HepG2 (cell line): ENCODE measurements around the gene NKX1-2. TPM values are rescaled to one million over a fixed set of nuclear protein-coding genes. Genes with fewer than 3 reads are reported as not detected.

Source experiments
- ATAC-seq: fragments of 200-7000 bp; cut with Tn5 transposase; 3 replicates; pipeline ENCODE4 v1.9.1; 2020; ENCODE audit warnings: mild to moderate bottlenecking, moderate library complexity
- BruUV-seq: library from RNA; stranded (reverse); fragments of 400-500 nt; replicated peaks from 2 replicates; lab custom pipeline; 2021; lab: Mats Ljungman, UMichigan
- CTCF ChIA-PET: fragments of 300-600 bp; formaldehyde crosslinking; extraction: SDS; loops from one replicate; lab custom pipeline; 2021; ENCODE audit warnings: low total read pairs, inconsistent platforms, low intra/inter-chr PET ratio; lab: Yijun Ruan, JAX
- POLR2A ChIA-PET: fragments of 350-600 bp; sonication (Branson Sonifier 250); formaldehyde crosslinking; loops from one replicate; lab custom pipeline; 2020; ENCODE audit warnings: antibody characterized with exemption, inconsistent platforms; lab: Yijun Ruan, JAX
- DNase-seq: peaks from one replicate; pipeline ENCODE4 v3.0.0-alpha.2; 2015; ENCODE audit warnings: low spot score
- FAIRE-seq: peaks from 3 replicates; lab custom pipeline; 2011; peaks lifted over from hg19 to GRCh38; lab: Jason Lieb, UNC
- H2AFZ ChIP-seq: one replicate; pipeline ENCODE4 v1.6.1; 2011; ENCODE audit warnings: low read length, inconsistent platforms
- H3K27ac ChIP-seq: fragments of 300-600 bp; 3 replicates; pipeline ENCODE4 v1.8.0; 2011; ENCODE audit warnings: mixed run types, mild to moderate bottlenecking, mixed read lengths, low read length, inconsistent platforms; ENCODE audit not compliant: insufficient read depth; ENCODE audit errors: extremely low read length
- H3K27me3 ChIP-seq, 2 experiments: fragments of 200-600 bp in 1 of 2; 2 replicates in 1 of 2; 3 replicates in 1 of 2; pipeline versions ENCODE4 v1.6.0 to v1.8.0; 2011; ENCODE audit warnings: low read length in 2 of 2, mild to moderate bottlenecking in 2 of 2, moderate library complexity in 2 of 2, inconsistent platforms in 1 of 2; ENCODE audit not compliant: insufficient read depth in 2 of 2, control insufficient read depth in 1 of 2
- H3K36me3 ChIP-seq, 2 experiments: fragments of 200-600 bp in 1 of 2; replicated peaks in 1 of 2; 2 replicates in 1 of 2; 3 replicates in 1 of 2; pipeline versions ENCODE4 v1.5.1 to v1.8.0; 2011; ENCODE audit warnings: low read length in 2 of 2, inconsistent platforms in 1 of 2; ENCODE audit not compliant: insufficient read depth in 2 of 2, control insufficient read depth in 1 of 2
- H3K4me1 ChIP-seq: 2 replicates; pipeline ENCODE4 v1.5.1; 2012; ENCODE audit warnings: low read length, inconsistent platforms; ENCODE audit not compliant: insufficient read depth
- H3K4me2 ChIP-seq: 2 replicates; pipeline ENCODE4 v1.6.0; 2011; ENCODE audit warnings: low read depth, low read length, inconsistent platforms
- H3K4me3 ChIP-seq, 3 experiments: fragments of 200-600 bp in 1 of 3; sonication (generic), shearing (Covaris generic) in 1 of 3; replicated peaks in 1 of 3; 2 replicates each; pipeline ENCODE4 v1.5.1; 2011 to 2016; ENCODE audit warnings: low read length in 3 of 3, inconsistent platforms in 2 of 3, low read depth in 2 of 3, mild to moderate bottlenecking in 2 of 3, control low read depth in 1 of 3, mixed read lengths in 1 of 3; ENCODE audit not compliant: insufficient read depth in 1 of 3
- H3K79me2 ChIP-seq: one replicate; pipeline ENCODE4 v1.6.1; 2011; ENCODE audit warnings: low read length, inconsistent platforms; ENCODE audit not compliant: insufficient read depth
- H3K9ac ChIP-seq: 2 replicates; pipeline ENCODE4 v1.6.0; 2011; ENCODE audit warnings: mild to moderate bottlenecking, low read depth, low read length, inconsistent platforms; ENCODE audit not compliant: insufficient read depth
- H3K9me3 ChIP-seq: 2 replicates; pipeline ENCODE4 v1.5.1; 2012; ENCODE audit warnings: mild to moderate bottlenecking, low read length
- H4K20me1 ChIP-seq: 2 replicates; pipeline ENCODE4 v1.6.0; 2011; ENCODE audit warnings: inconsistent platforms, mild to moderate bottlenecking, low read length, moderate library complexity; ENCODE audit not compliant: insufficient read depth
- BRCA1 ChIP-seq: sonication (generic); formaldehyde crosslinking; IDR thresholded peaks from 2 replicates; pipeline ENCODE4 v1.4.0; 2020; ENCODE audit warnings: missing genetic modification reagents
- CBX1 ChIP-seq: IDR thresholded peaks from one replicate; pipeline ENCODE4 v1.6.1; 2016; ENCODE audit warnings: antibody characterized with exemption, low read depth
- ELF4 ChIP-seq: sonication (generic); formaldehyde crosslinking; IDR thresholded peaks from 2 replicates; pipeline ENCODE4 v1.5.0; 2020; ENCODE audit warnings: missing genetic modification reagents, mild to moderate bottlenecking, moderate library complexity, borderline replicate concordance
- HNRNPL ChIP-seq: fragments of 200-400 bp; formaldehyde crosslinking; IDR thresholded peaks from 2 replicates; pipeline ENCODE4 v1.6.1; 2017; ENCODE audit warnings: mild to moderate bottlenecking, low read depth, low read length
- RFX5 ChIP-seq: IDR thresholded peaks from 2 replicates; pipeline ENCODE4 v1.6.1; 2011; ENCODE audit warnings: low read depth, low read length, improper control_type of control experiment
- SPEN ChIP-seq: sonication (generic); formaldehyde crosslinking; IDR thresholded peaks from 2 replicates; pipeline ENCODE4 v1.5.1; 2020; ENCODE audit warnings: low read depth, mild to moderate bottlenecking, missing genetic modification reagents
- SYNCRIP ChIP-seq: fragments of 200-400 bp; formaldehyde crosslinking; IDR thresholded peaks from 2 replicates; pipeline ENCODE4 v1.6.1; 2018; ENCODE audit warnings: mild to moderate bottlenecking, low read depth, low read length; ENCODE audit not compliant: insufficient read depth
- ZNF160 ChIP-seq: sonication (generic); formaldehyde crosslinking; IDR thresholded peaks from 2 replicates; pipeline ENCODE4 v1.8.0; 2022; ENCODE audit warnings: mild to moderate bottlenecking, inconsistent platforms, missing genetic modification reagents
- ZNF614 ChIP-seq: IDR thresholded peaks from 2 replicates; pipeline ENCODE4 v1.6.1; 2018; ENCODE audit warnings: missing biosample characterization, missing genetic modification reagents, inconsistent platforms, borderline replicate concordance
- WGBS: methylation state at CpG from one replicate; pipeline ENCODE4 v1.1.6; 2017; ENCODE audit warnings: low lambda C conversion rate; 5-methylcytosine and 5-hydroxymethylcytosine counted together
- in situ Hi-C: cut with HindIII; loops from 2 replicates; pipeline ENCODE4 v1.10.0; 2017; ENCODE audit warnings: low pct_unique_long_range_greater_than_20kb; ENCODE audit not compliant: extremely low pct_ligation_motif_present
- intact Hi-C: fragments of 100-400 bp; cut with micrococcal nuclease; formaldehyde crosslinking; loops from one replicate; pipeline ENCODE4 v1.10.0; 2022; ENCODE audit not compliant: unreplicated experiment
- polyA plus RNA-seq, 8 experiments: library from polyadenylated mRNA; depleted of rRNA in 3 of 8; stranded (reverse) in 7 of 8; unstranded in 1 of 8; fragments of >200 nt; fragmentation: Illumina TruSeq in 4 of 8; extraction: Trizol in 4 of 8; gene quantifications; 2 replicates each; pipeline versions ENCODE4 v1.2.1 to v1.2.3, GENCODE V29; 2011 to 2016; ENCODE audit warnings: low read depth in 4 of 8, missing spikeins in 1 of 8, mixed read lengths in 1 of 8; ENCODE audit not compliant: insufficient read depth in 1 of 8
- total RNA-seq, 5 experiments: library from RNA; depleted of rRNA; stranded (reverse); fragments of >200 nt; fragmentation: Illumina TruSeq; extraction: Trizol; gene quantifications; 2 replicates each; pipeline ENCODE4 v1.2.3, GENCODE V29; 2016; ENCODE audit warnings: low read depth in 1 of 5
- TF ChIP-seq, protein P1 (sequence below): sonication (generic); formaldehyde crosslinking; IDR thresholded peaks from 2 replicates; pipeline ENCODE4 v1.4.0; 2020; ENCODE audit warnings: missing genetic modification reagents
- TF ChIP-seq, protein P2 (sequence below): sonication (generic); formaldehyde crosslinking; IDR thresholded peaks from 2 replicates; pipeline ENCODE4 v1.4.0; 2020; ENCODE audit warnings: missing genetic modification reagents

NKX1-2 gene
- total and polyA plus RNA-seq, 2 of the 13 experiments (the other 11 are each of a cell fraction or from before 2014, with no cell fraction given), result not detected

DNA sequence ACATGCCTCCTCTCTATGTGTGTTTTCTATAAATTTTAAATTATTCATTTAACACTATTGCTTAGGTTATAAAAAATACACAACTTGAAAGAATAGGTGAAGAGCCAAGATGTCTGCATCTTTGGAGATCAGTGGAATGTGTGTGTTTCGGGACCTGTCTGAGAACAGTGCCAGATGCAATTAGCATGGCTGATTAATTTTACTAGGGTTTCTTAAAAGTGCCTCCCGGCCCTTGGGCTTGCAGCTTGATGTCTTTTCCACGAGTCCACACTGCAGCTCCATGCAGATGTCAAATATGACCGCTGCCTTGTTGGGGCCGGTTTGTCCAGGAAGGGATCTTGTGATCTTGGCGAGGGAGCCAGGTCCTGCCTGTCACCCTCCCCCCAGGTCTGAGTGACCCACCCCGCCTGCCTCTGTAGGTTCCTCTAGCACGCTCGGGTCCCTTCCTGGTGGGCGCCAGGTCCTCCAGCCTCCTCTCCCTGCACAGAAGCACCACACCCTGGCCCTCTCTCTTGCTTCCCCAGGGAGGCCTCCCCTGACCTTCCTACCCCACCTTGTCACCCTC, 32.5 kb upstream of the NKX1-2 start:
- Histone ChIP-seq H3K4me3 (no peak overlapping the region), H3K4me1 (peaks cover 35% of the 10 kb centered on the region), H3K9me3 (no peaks in the 10 kb centered on the region), H3K36me3 (no peaks in the 10 kb centered on the region), H3K79me2 (no peaks in the 10 kb centered on the region), H3K4me2 (no peak overlapping the region), H3K27ac (no peak overlapping the region), H4K20me1 (no peaks in the 10 kb centered on the region; the same call in 1 of the 2 replicates), H2AFZ (no peak overlapping the region), H3K27me3 (no peaks in the 10 kb centered on the region), H3K9ac (no peak overlapping the region)
- no peak for DNase-seq
- in situ Hi-C loops (no loop called here), intact Hi-C loops (no loop called here)
- BruUV-seq, result no TSS peak
- ChIA-PET CTCF (no interaction called here), POLR2A (no interaction called here)
- TF ChIP-seq RFX5 (no peak), BRCA1 (no peak), SPEN (CRISPR knock-in tag) (no peak), ZNF614 (no peak), SYNCRIP (no peak), ELF4 (no peak), ZNF160 (no peak), CBX1 (no peak), HNRNPL (no peak)
- TF ChIP-seq, protein P1, sequence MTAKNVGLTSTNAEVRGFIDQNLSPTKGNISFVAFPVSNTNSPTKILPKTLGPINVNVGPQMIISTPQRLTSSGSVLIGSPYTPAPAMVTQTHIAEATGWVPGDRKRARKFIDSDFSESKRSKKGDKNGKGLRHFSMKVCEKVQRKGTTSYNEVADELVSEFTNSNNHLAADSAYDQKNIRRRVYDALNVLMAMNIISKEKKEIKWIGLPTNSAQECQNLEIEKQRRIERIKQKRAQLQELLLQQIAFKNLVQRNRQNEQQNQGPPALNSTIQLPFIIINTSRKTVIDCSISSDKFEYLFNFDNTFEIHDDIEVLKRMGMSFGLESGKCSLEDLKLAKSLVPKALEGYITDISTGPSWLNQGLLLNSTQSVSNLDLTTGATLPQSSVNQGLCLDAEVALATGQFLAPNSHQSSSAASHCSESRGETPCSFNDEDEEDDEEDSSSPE (CRISPR knock-in tag), result no peak
- TF ChIP-seq, protein P2, sequence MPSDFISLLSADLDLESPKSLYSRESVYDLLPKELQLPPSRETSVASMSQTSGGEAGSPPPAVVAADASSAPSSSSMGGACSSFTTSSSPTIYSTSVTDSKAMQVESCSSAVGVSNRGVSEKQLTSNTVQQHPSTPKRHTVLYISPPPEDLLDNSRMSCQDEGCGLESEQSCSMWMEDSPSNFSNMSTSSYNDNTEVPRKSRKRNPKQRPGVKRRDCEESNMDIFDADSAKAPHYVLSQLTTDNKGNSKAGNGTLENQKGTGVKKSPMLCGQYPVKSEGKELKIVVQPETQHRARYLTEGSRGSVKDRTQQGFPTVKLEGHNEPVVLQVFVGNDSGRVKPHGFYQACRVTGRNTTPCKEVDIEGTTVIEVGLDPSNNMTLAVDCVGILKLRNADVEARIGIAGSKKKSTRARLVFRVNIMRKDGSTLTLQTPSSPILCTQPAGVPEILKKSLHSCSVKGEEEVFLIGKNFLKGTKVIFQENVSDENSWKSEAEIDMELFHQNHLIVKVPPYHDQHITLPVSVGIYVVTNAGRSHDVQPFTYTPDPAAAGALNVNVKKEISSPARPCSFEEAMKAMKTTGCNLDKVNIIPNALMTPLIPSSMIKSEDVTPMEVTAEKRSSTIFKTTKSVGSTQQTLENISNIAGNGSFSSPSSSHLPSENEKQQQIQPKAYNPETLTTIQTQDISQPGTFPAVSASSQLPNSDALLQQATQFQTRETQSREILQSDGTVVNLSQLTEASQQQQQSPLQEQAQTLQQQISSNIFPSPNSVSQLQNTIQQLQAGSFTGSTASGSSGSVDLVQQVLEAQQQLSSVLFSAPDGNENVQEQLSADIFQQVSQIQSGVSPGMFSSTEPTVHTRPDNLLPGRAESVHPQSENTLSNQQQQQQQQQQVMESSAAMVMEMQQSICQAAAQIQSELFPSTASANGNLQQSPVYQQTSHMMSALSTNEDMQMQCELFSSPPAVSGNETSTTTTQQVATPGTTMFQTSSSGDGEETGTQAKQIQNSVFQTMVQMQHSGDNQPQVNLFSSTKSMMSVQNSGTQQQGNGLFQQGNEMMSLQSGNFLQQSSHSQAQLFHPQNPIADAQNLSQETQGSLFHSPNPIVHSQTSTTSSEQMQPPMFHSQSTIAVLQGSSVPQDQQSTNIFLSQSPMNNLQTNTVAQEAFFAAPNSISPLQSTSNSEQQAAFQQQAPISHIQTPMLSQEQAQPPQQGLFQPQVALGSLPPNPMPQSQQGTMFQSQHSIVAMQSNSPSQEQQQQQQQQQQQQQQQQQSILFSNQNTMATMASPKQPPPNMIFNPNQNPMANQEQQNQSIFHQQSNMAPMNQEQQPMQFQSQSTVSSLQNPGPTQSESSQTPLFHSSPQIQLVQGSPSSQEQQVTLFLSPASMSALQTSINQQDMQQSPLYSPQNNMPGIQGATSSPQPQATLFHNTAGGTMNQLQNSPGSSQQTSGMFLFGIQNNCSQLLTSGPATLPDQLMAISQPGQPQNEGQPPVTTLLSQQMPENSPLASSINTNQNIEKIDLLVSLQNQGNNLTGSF (CRISPR knock-in tag), result no peak
- no peak for ATAC-seq
- FAIRE-seq, result no peak
- 94% methylated on average over 10 of the region's 10 CpGs for WGBS
